Cardiac muscle cell (in vitro differentiated cells and primary cell): ENCODE measurements around the gene B4GALT5. TPM values are rescaled to one million over a fixed set of nuclear protein-coding genes. Genes with fewer than 3 reads are reported as not detected.

Source experiments
- DNase-seq, 2 donors: peaks; one replicate each; pipeline versions ENCODE4 v3.0.0 to v3.0.0-alpha.2; 2010 to 2017; ENCODE audit warnings: low read depth in 1 of 2, low spot score in 1 of 2
- H3K27ac ChIP-seq: fragments of 200-600 bp; sonication (generic); 2 replicates; pipeline ENCODE4 v1.5.1; 2016
- H3K27me3 ChIP-seq: fragments of 200-600 bp; sonication (generic); 2 replicates; pipeline ENCODE4 v1.6.0; 2016; ENCODE audit warnings: control low read depth
- H3K36me3 ChIP-seq: fragments of 200-600 bp; sonication (generic); 2 replicates; pipeline ENCODE4 v1.5.1; 2016; ENCODE audit warnings: control low read depth
- H3K4me1 ChIP-seq: fragments of 200-600 bp; sonication (generic); 2 replicates; pipeline ENCODE4 v1.8.1; 2017; ENCODE audit warnings: low read depth, mild to moderate bottlenecking, mixed run types
- H3K4me3 ChIP-seq: fragments of 200-600 bp; sonication (generic); 2 replicates; pipeline ENCODE4 v1.5.1; 2016; ENCODE audit warnings: mild to moderate bottlenecking
- H3K9me3 ChIP-seq: fragments of 200-600 bp; sonication (generic); 2 replicates; pipeline ENCODE4 v1.5.1; 2017; ENCODE audit warnings: low read depth, mild to moderate bottlenecking, control low read depth
- polyA plus RNA-seq: library from polyadenylated mRNA; unstranded; fragments of >200 nt; fragmentation: Nextera tagmentation; extraction: Ambion mirVana; gene quantifications from 2 replicates; pipeline ENCODE4 v1.2.1, GENCODE V29; 2016
- total RNA-seq: library from RNA; depleted of rRNA; stranded (reverse); fragments of >200 nt; gene quantifications from 2 replicates; pipeline ENCODE4 v1.2.3, GENCODE V29; 2016
- TF ChIP-seq, protein P1 (sequence below): IDR thresholded peaks from 2 replicates; pipeline ENCODE4 v1.5.1; 2012; ENCODE audit warnings: low read depth, mild to moderate bottlenecking, low read length

The B4GALT5 gene
- total and polyA plus RNA-seq, 2 experiments from 2014 or later = 11.5 to 26.5 TPM

DNA sequence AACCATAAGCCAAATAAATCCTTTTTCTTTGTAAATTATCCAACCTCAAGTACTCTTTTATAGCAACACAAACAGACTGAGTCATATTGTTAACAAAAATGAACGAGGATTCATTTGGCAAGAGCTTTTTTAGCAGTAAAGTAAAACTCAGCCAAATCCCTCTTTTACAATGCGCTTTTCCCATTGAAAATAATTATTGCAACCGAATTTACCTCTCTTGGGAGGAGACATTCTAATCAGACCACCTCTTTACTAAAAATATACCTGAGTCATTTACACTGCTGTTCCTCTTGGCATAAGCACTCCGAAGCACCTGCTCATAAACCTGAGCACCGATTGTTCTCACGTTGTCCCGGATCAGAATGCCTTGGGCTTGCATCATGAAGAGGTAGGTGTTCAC lies 57.4 kb downstream of the B4GALT5 start:
- H3K9me3 ChIP-seq = no peaks in the 10 kb centered on the region
- H3K27me3 ChIP-seq = no peaks in the 10 kb centered on the region
- no peak for DNase-seq
- H3K4me1 ChIP-seq = peaks cover 31% of the 10 kb centered on the region
- no peak overlapping the region for H3K27ac ChIP-seq
- no peak overlapping the region for H3K4me3 ChIP-seq
- TF ChIP-seq, protein P1, sequence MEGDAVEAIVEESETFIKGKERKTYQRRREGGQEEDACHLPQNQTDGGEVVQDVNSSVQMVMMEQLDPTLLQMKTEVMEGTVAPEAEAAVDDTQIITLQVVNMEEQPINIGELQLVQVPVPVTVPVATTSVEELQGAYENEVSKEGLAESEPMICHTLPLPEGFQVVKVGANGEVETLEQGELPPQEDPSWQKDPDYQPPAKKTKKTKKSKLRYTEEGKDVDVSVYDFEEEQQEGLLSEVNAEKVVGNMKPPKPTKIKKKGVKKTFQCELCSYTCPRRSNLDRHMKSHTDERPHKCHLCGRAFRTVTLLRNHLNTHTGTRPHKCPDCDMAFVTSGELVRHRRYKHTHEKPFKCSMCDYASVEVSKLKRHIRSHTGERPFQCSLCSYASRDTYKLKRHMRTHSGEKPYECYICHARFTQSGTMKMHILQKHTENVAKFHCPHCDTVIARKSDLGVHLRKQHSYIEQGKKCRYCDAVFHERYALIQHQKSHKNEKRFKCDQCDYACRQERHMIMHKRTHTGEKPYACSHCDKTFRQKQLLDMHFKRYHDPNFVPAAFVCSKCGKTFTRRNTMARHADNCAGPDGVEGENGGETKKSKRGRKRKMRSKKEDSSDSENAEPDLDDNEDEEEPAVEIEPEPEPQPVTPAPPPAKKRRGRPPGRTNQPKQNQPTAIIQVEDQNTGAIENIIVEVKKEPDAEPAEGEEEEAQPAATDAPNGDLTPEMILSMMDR = no peak
- peaks cover 12% of the 10 kb centered on the region for H3K36me3 ChIP-seq

GRCh38 chr20:49653925-49654434 lies 59.7 kb downstream of the B4GALT5 start:
- DNase-seq = no peak
- no peaks in the 10 kb centered on the region for H3K27me3 ChIP-seq
- H3K27ac ChIP-seq = no peak overlapping the region
- TF ChIP-seq, protein P1 = no peak
- H3K36me3 ChIP-seq = peaks cover 13% of the 10 kb centered on the region
- H3K9me3 ChIP-seq = no peaks in the 10 kb centered on the region
- H3K4me1 ChIP-seq = peaks cover 24% of the 10 kb centered on the region
- H3K4me3 ChIP-seq = no peak overlapping the region

DNA sequence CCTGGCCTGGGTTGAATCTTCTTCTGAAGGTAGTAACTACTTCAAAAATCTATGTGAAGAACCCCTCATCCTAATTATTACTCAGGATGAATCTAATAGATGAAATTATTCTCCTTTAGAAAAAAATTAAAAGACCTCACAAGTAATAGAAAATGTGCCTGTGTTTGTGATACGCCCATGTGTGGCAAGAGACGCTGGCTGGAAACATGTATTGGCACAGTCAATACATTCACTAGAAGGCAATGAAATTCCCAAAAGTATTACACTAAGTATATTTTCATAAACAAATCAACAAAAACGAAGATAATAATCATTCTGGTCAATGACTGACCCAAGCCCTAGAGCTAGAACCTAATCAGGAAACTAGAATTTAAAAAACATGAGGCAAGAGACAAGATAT lies 64.0 kb downstream of the B4GALT5 start:
- Histone ChIP-seq H3K27ac (no peak overlapping the region), H3K9me3 (no peaks in the 10 kb centered on the region), H3K4me3 (no peak overlapping the region), H3K27me3 (no peaks in the 10 kb centered on the region), H3K36me3 (peaks cover 43% of the 10 kb centered on the region), H3K4me1 (no peaks in the 10 kb centered on the region)
- DNase-seq = no peak
- TF ChIP-seq, protein P1 = no peak

- Histone ChIP-seq H3K27ac (no peak overlapping the region), H3K4me3 (no peak overlapping the region), H3K27me3 (no peaks in the 10 kb centered on the region), H3K9me3 (no peaks in the 10 kb centered on the region), H3K36me3 (peaks cover 37% of the 10 kb centered on the region), H3K4me1 (peaks cover 5% of the 10 kb centered on the region)
- TF ChIP-seq, protein P1 = no peak
- DNase-seq = no peak
Observed at GRCh38 chr20:49647550-49647949, 66.1 kb downstream of the B4GALT5 start.

DNA sequence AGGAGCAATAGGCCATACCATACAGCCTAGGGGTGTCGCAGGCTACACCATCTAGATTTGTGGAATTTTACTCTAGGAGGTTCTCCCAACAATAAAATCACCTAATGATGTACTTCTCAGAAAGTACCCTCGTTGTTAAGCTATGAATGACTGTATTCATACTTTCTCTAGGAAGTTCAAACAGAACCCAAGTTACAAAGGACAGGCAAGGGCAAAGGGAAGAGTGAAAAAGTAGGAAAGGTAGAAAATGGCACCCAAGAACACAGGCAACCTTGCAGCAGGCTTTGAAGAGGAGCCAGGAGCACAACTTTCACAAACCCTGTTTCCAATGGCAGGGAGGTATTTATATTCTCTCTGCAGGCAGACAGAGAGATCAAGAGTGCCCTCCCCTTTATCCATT lies 67.2 kb downstream of the B4GALT5 start:
- TF ChIP-seq, protein P1 = no peak
- Histone ChIP-seq H3K36me3 (peaks cover 37% of the 10 kb centered on the region), H3K4me3 (no peak overlapping the region), H3K27me3 (no peaks in the 10 kb centered on the region), H3K4me1 (peaks cover 15% of the 10 kb centered on the region), H3K9me3 (no peaks in the 10 kb centered on the region), H3K27ac (no peak overlapping the region)
- DNase-seq = no peak

GRCh38 chr20:49646126-49646525 lies 67.6 kb downstream of the B4GALT5 start:
- Histone ChIP-seq H3K9me3 (no peaks in the 10 kb centered on the region), H3K27ac (no peak overlapping the region), H3K36me3 (peaks cover 37% of the 10 kb centered on the region), H3K27me3 (no peaks in the 10 kb centered on the region), H3K4me3 (no peak overlapping the region), H3K4me1 (peaks cover 19% of the 10 kb centered on the region)
- no peak for DNase-seq
- TF ChIP-seq, protein P1 = no peak
